ENCODE results near the gene RIOK3. TPM values are rescaled to one million over a fixed set of nuclear protein-coding genes. Genes with fewer than 3 reads are reported as not detected.

RIOK3 gene
- total and polyA plus RNA-seq, 12 donors = 22.5 to 85.3 (median 48.1) TPM

DNA sequence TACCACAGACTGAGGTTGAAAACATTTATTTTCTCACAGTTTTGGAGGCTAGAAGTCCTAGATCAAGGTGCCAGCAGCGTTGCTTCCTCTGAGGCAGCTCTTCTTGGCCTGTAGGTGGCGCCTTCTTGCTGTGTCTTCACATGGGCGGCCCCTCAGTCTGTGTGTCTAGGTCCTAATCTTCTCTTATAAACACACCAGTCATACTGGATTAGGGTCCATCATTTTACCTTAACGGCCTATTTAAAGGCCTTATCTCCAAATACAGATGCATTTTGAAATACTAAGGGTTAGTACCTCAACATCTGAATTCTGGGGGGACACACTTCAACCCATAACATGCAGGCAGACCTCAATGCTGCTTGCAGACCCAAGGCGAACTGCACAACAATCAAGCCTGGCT, 45.8 kb downstream of the RIOK3 start:
- Histone ChIP-seq H3K27ac (no peak overlapping the region), H3K9me3 (replicated peaks in 1 of 3) (no peaks in the 10 kb centered on the region), H3K4me3 (no peak overlapping the region), H3K27me3 (no peaks in the 10 kb centered on the region), H3K36me3 (replicated peaks in 1 of 2) (no peaks in the 10 kb centered on the region), H3K4me1 (replicated peaks in 1 of 2) (no peaks in the 10 kb centered on the region)
- intact Hi-C loops (cut with DNase I) = loop anchor here in 1 of 2 donors (10.0 kb wide), 1 partner anchor 196 kb away; no protein-coding TSS in a partner anchor
- 24 to 37% (median 30%) methylated on average over 5 of the region's 5 CpGs for WGBS, 4 donors
- DNase-seq = peak; percentile 55 to 87 (median 83)
- TF ChIP-seq, protein P1, sequence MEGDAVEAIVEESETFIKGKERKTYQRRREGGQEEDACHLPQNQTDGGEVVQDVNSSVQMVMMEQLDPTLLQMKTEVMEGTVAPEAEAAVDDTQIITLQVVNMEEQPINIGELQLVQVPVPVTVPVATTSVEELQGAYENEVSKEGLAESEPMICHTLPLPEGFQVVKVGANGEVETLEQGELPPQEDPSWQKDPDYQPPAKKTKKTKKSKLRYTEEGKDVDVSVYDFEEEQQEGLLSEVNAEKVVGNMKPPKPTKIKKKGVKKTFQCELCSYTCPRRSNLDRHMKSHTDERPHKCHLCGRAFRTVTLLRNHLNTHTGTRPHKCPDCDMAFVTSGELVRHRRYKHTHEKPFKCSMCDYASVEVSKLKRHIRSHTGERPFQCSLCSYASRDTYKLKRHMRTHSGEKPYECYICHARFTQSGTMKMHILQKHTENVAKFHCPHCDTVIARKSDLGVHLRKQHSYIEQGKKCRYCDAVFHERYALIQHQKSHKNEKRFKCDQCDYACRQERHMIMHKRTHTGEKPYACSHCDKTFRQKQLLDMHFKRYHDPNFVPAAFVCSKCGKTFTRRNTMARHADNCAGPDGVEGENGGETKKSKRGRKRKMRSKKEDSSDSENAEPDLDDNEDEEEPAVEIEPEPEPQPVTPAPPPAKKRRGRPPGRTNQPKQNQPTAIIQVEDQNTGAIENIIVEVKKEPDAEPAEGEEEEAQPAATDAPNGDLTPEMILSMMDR (IDR thresholded peaks at IDR 0.05) = peak; percentile 60 to 85 (median 73)
- TF ChIP-seq POLR2A (IDR thresholded peaks at IDR 0.05) = no peak

DNA sequence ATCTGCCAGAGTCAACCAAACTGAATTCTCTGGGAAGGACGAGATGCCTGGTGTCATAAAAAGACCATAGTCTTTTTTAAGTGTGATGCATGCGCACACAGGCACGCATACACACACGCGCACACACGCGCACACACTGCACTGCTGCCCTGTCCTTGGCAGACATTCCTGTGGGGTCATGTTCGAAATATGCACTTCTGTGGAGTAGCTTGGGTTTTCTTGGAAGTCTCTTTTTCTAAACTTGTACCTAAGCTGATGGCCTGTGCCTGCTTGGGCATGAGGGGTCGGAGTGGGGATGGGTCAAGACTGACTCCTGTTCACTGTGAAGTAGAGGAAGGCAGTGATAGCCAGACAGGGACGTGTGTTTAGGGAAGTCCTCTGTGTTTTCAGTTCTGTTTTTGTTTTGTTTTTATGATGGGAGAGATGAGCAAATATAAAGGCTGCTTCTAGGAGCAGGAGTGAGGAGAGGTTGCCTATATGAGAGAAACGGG, 46.2 kb downstream of the RIOK3 start:
- Histone ChIP-seq H3K27ac (no peak overlapping the region), H3K9me3 (replicated peaks in 1 of 3) (no peaks in the 10 kb centered on the region), H3K4me3 (no peak overlapping the region), H3K36me3 (replicated peaks in 1 of 2) (no peaks in the 10 kb centered on the region), H3K4me1 (replicated peaks in 1 of 2) (peaks cover 3 to 4% of the 10 kb centered on the region in 2 donors), H3K27me3 (no peaks in the 10 kb centered on the region)
- intact Hi-C loops (cut with DNase I) = loop anchor here in 1 of 2 donors (10.0 kb wide), 1 partner anchor 195 kb away; no protein-coding TSS in a partner anchor
- no peak for TF ChIP-seq POLR2A (IDR thresholded peaks at IDR 0.05)
- TF ChIP-seq, protein P1 (IDR thresholded peaks at IDR 0.05) = no peak
- 39 to 64% (median 51%) methylated on average over 9 to 11 of the region's 11 CpGs for WGBS, 4 donors
- DNase-seq = no peak

DNA sequence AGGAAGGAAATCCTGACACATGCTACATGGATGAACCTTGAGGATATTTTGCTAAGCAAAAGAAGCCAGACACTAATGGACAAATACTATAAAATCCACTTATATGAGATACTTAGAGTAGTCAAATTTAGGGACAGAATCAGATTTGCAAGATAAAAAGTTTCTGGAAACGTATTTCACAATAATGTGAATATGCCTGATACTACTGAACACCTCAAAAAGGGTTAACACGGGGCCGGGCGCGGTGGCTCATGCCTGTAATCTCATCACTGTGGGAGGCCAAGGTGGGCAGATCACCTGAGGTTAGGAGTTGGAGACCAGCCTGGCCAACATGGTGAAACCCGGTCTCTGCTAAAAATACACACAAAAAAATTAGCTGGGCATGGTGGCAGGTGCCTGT, 48.5 kb downstream of the RIOK3 start:
- no peak for TF ChIP-seq POLR2A (IDR thresholded peaks at IDR 0.05)
- TF ChIP-seq, protein P1 (IDR thresholded peaks at IDR 0.05) = no peak
- Histone ChIP-seq H3K27ac (no peak overlapping the region), H3K4me3 (no peak overlapping the region), H3K4me1 (replicated peaks in 1 of 2) (peaks cover 6 to 15% of the 10 kb centered on the region in 2 donors), H3K27me3 (no peaks in the 10 kb centered on the region), H3K36me3 (replicated peaks in 1 of 2) (no peaks in the 10 kb centered on the region), H3K9me3 (replicated peaks in 1 of 3) (no peaks in the 10 kb centered on the region)
- no peak for DNase-seq
- intact Hi-C loops (cut with DNase I) = no loop called here
- 78 to 91% (median 80%) methylated on average over 6 of the region's 6 CpGs for WGBS, 4 donors

DNA sequence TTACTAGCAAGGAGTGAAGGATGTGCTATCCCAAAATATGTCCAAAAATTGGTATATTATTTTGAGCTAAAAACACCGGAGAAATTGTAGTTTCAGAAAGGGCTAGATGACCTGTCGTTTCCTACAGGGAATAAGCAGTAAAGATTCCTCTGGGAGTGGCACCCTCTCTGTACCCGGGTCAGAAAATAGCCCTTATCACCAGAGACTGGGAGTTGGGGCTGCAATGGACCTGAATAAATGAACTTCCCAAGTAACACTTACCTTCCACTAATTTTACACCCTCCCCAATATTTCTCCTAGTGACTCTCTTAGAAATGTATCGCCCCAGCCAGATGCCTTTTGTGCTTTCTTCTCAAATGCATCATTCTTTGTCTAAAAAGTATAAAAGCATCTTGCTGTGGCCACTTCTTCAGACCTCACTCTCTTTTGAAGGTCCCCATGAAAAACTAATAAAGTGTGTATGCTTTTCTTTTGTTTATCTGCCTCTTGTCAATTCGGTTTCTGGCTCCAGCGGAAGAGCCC, 49.5 kb downstream of the RIOK3 start:
- Histone ChIP-seq H3K36me3 (replicated peaks in 1 of 2) (no peaks in the 10 kb centered on the region), H3K4me3 (peak overlapping the region in 2 of 4 donors; percentile 69 to 91), H3K27ac (peak overlapping the region; percentile 73 to 93 (median 88)), H3K4me1 (replicated peaks in 1 of 2) (peaks cover 6 to 15% of the 10 kb centered on the region in 2 donors), H3K9me3 (replicated peaks in 1 of 3) (no peaks in the 10 kb centered on the region), H3K27me3 (no peaks in the 10 kb centered on the region)
- WGBS, 4 donors = 10 to 19% (median 16%) methylated on average over 6 of the region's 6 CpGs
- intact Hi-C loops (cut with DNase I) = no loop called here
- no peak for DNase-seq
- TF ChIP-seq POLR2A (IDR thresholded peaks at IDR 0.05) = no peak
- TF ChIP-seq, protein P1 (IDR thresholded peaks at IDR 0.05) = no peak

Measured in adrenal gland (tissue), 12 donors.